Neural cell (in vitro differentiated cells): ENCODE data around the gene BCAP29.

Experiments used
- EP300 ChIP-seq: fragments of 450-650 bp; conservative IDR thresholded peaks from 2 replicates; pipeline ENCODE4 v1.6.1; 2014; ENCODE audit warnings: antibody characterized with exemption, mild to moderate bottlenecking, moderate library complexity; ENCODE audit not compliant: poor library complexity, severe bottlenecking
- EZH2 ChIP-seq: fragments of 200-600, 300-800 bp; shearing (Covaris generic), sonication (generic); IDR thresholded peaks from 2 replicates; pipeline ENCODE4 v1.6.1; 2014; ENCODE audit warnings: antibody characterized with exemption, low read length, borderline replicate concordance, mild to moderate bottlenecking; ENCODE audit not compliant: insufficient read depth, poor library complexity, severe bottlenecking
- RAD21 ChIP-seq: fragments of 450-650 bp; conservative IDR thresholded peaks from 2 replicates; pipeline ENCODE4 v1.6.1; 2014; ENCODE audit warnings: antibody characterized with exemption, mild to moderate bottlenecking, moderate library complexity
- TF ChIP-seq, protein P1 (sequence below): fragments of 450-650 bp; IDR thresholded peaks from 2 replicates; pipeline ENCODE4 v1.5.1; 2014; ENCODE audit warnings: antibody characterized with exemption, mild to moderate bottlenecking, moderate library complexity; ENCODE audit not compliant: poor library complexity, severe bottlenecking

DNA sequence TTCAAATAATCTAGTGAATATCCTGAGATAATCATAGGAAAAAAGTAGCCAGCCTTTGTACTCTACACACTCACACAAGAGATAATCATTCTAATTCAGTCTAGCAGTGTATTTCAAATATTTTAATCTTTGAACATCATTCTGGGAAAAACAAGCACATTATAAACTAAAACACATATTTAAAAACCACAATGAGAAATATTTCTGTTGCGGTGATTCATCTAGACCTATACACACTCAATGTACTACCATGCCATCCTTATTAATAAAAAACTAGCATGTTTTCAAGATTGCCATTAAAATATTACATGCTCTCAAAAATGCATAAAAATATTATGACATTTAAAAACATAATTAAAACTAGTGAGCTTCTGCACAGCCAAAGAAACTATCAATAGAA, 28.1 kb upstream of the BCAP29 start:
- TF ChIP-seq, protein P1, sequence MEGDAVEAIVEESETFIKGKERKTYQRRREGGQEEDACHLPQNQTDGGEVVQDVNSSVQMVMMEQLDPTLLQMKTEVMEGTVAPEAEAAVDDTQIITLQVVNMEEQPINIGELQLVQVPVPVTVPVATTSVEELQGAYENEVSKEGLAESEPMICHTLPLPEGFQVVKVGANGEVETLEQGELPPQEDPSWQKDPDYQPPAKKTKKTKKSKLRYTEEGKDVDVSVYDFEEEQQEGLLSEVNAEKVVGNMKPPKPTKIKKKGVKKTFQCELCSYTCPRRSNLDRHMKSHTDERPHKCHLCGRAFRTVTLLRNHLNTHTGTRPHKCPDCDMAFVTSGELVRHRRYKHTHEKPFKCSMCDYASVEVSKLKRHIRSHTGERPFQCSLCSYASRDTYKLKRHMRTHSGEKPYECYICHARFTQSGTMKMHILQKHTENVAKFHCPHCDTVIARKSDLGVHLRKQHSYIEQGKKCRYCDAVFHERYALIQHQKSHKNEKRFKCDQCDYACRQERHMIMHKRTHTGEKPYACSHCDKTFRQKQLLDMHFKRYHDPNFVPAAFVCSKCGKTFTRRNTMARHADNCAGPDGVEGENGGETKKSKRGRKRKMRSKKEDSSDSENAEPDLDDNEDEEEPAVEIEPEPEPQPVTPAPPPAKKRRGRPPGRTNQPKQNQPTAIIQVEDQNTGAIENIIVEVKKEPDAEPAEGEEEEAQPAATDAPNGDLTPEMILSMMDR, result no peak
- TF ChIP-seq EP300 (no peak), RAD21 (no peak), EZH2 (no peak)
